Neural cell (in vitro differentiated cells): ENCODE data around the gene PRTN3. TPM values are rescaled to one million over a fixed set of nuclear protein-coding genes. Genes with fewer than 3 reads are reported as not detected.

Experiments
- H2AFZ ChIP-seq: fragments of 200-600, 300-800 bp; sonication (generic), shearing (Covaris generic); 2 replicates; pipeline ENCODE4 v1.6.0; 2014; ENCODE audit warnings: low read depth, mild to moderate bottlenecking, antibody characterized with exemption, low read length, moderate library complexity
- H3F3A ChIP-seq: fragments of 200-600 bp; shearing (Covaris generic); 2 replicates; pipeline ENCODE4 v1.6.1; 2016; ENCODE audit warnings: mild to moderate bottlenecking, moderate library complexity, mixed read lengths, antibody characterized with exemption, low read length; ENCODE audit not compliant: insufficient read depth, poor library complexity, severe bottlenecking
- H3K27ac ChIP-seq: fragments of 200-600, 300-800 bp; sonication (generic), shearing (Covaris generic); 2 replicates; pipeline ENCODE4 v1.5.1; 2014; ENCODE audit warnings: mild to moderate bottlenecking, low read length, moderate library complexity
- H3K27me3 ChIP-seq: fragments of 300-800, 200-600 bp; sonication (generic), shearing (Covaris generic); 2 replicates; pipeline ENCODE4 v1.6.0; 2014; ENCODE audit warnings: mild to moderate bottlenecking, low read depth, low read length, moderate library complexity; ENCODE audit not compliant: insufficient read depth
- H3K36me3 ChIP-seq: fragments of 300-800, 200-600 bp; sonication (generic), shearing (Covaris generic); 2 replicates; pipeline ENCODE4 v1.5.1; 2014; ENCODE audit warnings: mild to moderate bottlenecking, antibody characterized with exemption, low read length, moderate library complexity; ENCODE audit not compliant: insufficient read depth
- H3K4me2 ChIP-seq: fragments of 300-800, 200-600 bp; sonication (generic), shearing (Covaris generic); 2 replicates; pipeline ENCODE4 v1.6.0; 2014; ENCODE audit warnings: mild to moderate bottlenecking, low read length
- H3K4me3 ChIP-seq: fragments of 300-800, 200-600 bp; sonication (generic), shearing (Covaris generic); 2 replicates; pipeline ENCODE4 v1.5.1; 2014; ENCODE audit warnings: mild to moderate bottlenecking, low read length, moderate library complexity
- H3K79me2 ChIP-seq: fragments of 200-600 bp; shearing (Covaris generic); replicated peaks from 2 replicates; pipeline ENCODE4 v1.6.0; 2014; ENCODE audit warnings: mild to moderate bottlenecking, low read length, moderate library complexity; ENCODE audit not compliant: insufficient read depth
- H3K9ac ChIP-seq: fragments of 300-800, 200-600 bp; sonication (generic), shearing (Covaris generic); 2 replicates; pipeline ENCODE4 v1.6.1; 2016; ENCODE audit warnings: mild to moderate bottlenecking, low read length, mixed read lengths
- H3K9me2 ChIP-seq: fragments of 200-600 bp; shearing (Covaris generic); 2 replicates; pipeline ENCODE4 v1.6.1; 2016; ENCODE audit warnings: mild to moderate bottlenecking, low read length, mixed read lengths; ENCODE audit not compliant: insufficient read depth
- H3K9me3 ChIP-seq: fragments of 200-600, 300-800 bp; sonication (generic), shearing (Covaris generic); 2 replicates; pipeline ENCODE4 v1.6.1; 2016; ENCODE audit warnings: mild to moderate bottlenecking, mixed run types, low read length, moderate library complexity, mixed read lengths
- H4K20me1 ChIP-seq: fragments of 200-600 bp; shearing (Covaris generic); 2 replicates; pipeline ENCODE4 v1.6.1; 2016; ENCODE audit warnings: mild to moderate bottlenecking, mixed run types; ENCODE audit not compliant: insufficient read depth
- CTCF ChIP-seq: fragments of 450-650 bp; IDR thresholded peaks from 2 replicates; pipeline ENCODE4 v1.5.1; 2014; ENCODE audit warnings: antibody characterized with exemption, mild to moderate bottlenecking, moderate library complexity; ENCODE audit not compliant: poor library complexity, severe bottlenecking
- EP300 ChIP-seq: fragments of 450-650 bp; conservative IDR thresholded peaks from 2 replicates; pipeline ENCODE4 v1.6.1; 2014; ENCODE audit warnings: antibody characterized with exemption, mild to moderate bottlenecking, moderate library complexity; ENCODE audit not compliant: poor library complexity, severe bottlenecking
- EZH2 ChIP-seq: fragments of 200-600, 300-800 bp; shearing (Covaris generic), sonication (generic); IDR thresholded peaks from 2 replicates; pipeline ENCODE4 v1.6.1; 2014; ENCODE audit warnings: antibody characterized with exemption, low read length, borderline replicate concordance, mild to moderate bottlenecking; ENCODE audit not compliant: insufficient read depth, poor library complexity, severe bottlenecking
- MXI1 ChIP-seq: fragments of 450-650 bp; conservative IDR thresholded peaks from 2 replicates; pipeline ENCODE4 v1.6.1; 2014; ENCODE audit warnings: antibody characterized with exemption, mild to moderate bottlenecking; ENCODE audit not compliant: poor library complexity, severe bottlenecking
- POLR2AphosphoS5 ChIP-seq: IDR thresholded peaks from 2 replicates; pipeline ENCODE4 v1.6.1; 2012
- RAD21 ChIP-seq: fragments of 450-650 bp; conservative IDR thresholded peaks from 2 replicates; pipeline ENCODE4 v1.6.1; 2014; ENCODE audit warnings: antibody characterized with exemption, mild to moderate bottlenecking, moderate library complexity
- REST ChIP-seq: IDR thresholded peaks from 2 replicates; pipeline ENCODE4 v1.6.1; 2012; ENCODE audit warnings: borderline replicate concordance
- SMC3 ChIP-seq: fragments of 450-650 bp; conservative IDR thresholded peaks from 2 replicates; pipeline ENCODE4 v1.6.1; 2014; ENCODE audit warnings: antibody characterized with exemption, mild to moderate bottlenecking, moderate library complexity; ENCODE audit not compliant: poor library complexity
- TAF1 ChIP-seq: IDR thresholded peaks from 2 replicates; pipeline ENCODE4 v1.6.1; 2012; ENCODE audit warnings: low read depth
- polyA plus RNA-seq: library from polyadenylated mRNA; depleted of rRNA; stranded (reverse); fragments of >200 nt; gene quantifications from 2 replicates; pipeline ENCODE4 v1.2.3, GENCODE V29; 2014

The PRTN3 gene
- polyA plus RNA-seq, 1 donor from 2014 or later, result not detected

- no peaks in the 10 kb centered on the region for H3K9me2 ChIP-seq
- no peaks in the 10 kb centered on the region for H3K27me3 ChIP-seq
- H3K36me3 ChIP-seq, result no peaks in the 10 kb centered on the region
- no peak overlapping the region for H3K9ac ChIP-seq
- no peak overlapping the region for H3K27ac ChIP-seq
- no peaks in the 10 kb centered on the region for H3K79me2 ChIP-seq
- H3K4me3 ChIP-seq, result no peak overlapping the region
- TF ChIP-seq RAD21, result no peak
- TF ChIP-seq EZH2, result no peak
- no peak for TF ChIP-seq SMC3
- TF ChIP-seq CTCF, result no peak
- no peak for TF ChIP-seq EP300
- TF ChIP-seq POLR2AphosphoS5, result no peak
- no peak for TF ChIP-seq TAF1
- TF ChIP-seq REST, result no peak
- TF ChIP-seq MXI1, result no peak
- no peaks in the 10 kb centered on the region for H3F3A ChIP-seq
- no peak overlapping the region for H2AFZ ChIP-seq
- H4K20me1 ChIP-seq, result no peaks in the 10 kb centered on the region
- H3K4me2 ChIP-seq, result no peak overlapping the region
- H3K9me3 ChIP-seq, result no peaks in the 10 kb centered on the region
Observed at GRCh38 chr19:873561-874041, 32.8 kb downstream of the PRTN3 start.

GRCh38 chr19:875265-875879 is 34.6 kb downstream of the PRTN3 start:
- H3K4me3 ChIP-seq, result no peak overlapping the region
- H4K20me1 ChIP-seq, result no peaks in the 10 kb centered on the region
- H3K79me2 ChIP-seq, result no peaks in the 10 kb centered on the region
- H3K27ac ChIP-seq, result no peak overlapping the region
- no peak overlapping the region for H3K9ac ChIP-seq
- no peak for TF ChIP-seq CTCF
- no peak for TF ChIP-seq REST
- no peak for TF ChIP-seq TAF1
- TF ChIP-seq EZH2, result no peak
- TF ChIP-seq MXI1, result no peak
- no peak for TF ChIP-seq RAD21
- TF ChIP-seq POLR2AphosphoS5, result no peak
- TF ChIP-seq EP300, result no peak
- no peak for TF ChIP-seq SMC3
- no peak overlapping the region for H3K4me2 ChIP-seq
- H3K9me3 ChIP-seq, result no peaks in the 10 kb centered on the region
- H3K27me3 ChIP-seq, result no peaks in the 10 kb centered on the region
- H3K36me3 ChIP-seq, result no peaks in the 10 kb centered on the region
- H3K9me2 ChIP-seq, result no peaks in the 10 kb centered on the region
- no peaks in the 10 kb centered on the region for H3F3A ChIP-seq
- H2AFZ ChIP-seq, result no peak overlapping the region
